HEK293 (cell line): ENCODE measurements around the gene DGKG.

Experiments used
- CTCF ChIA-PET: fragments of 350-600 bp; formaldehyde crosslinking; extraction: SDS; loops from one replicate; lab custom pipeline; 2021; ENCODE audit warnings: antibody characterized with exemption; lab: Yijun Ruan, JAX
- POLR2A ChIA-PET: fragments of 300-600 bp; formaldehyde crosslinking; extraction: SDS; loops from one replicate; lab custom pipeline; 2020; ENCODE audit warnings: antibody characterized with exemption, inconsistent platforms; lab: Yijun Ruan, JAX
- H3K27ac ChIP-seq: fragments of 200-500 bp; sonication (Bioruptor generic); 2 replicates; pipeline ENCODE4 v1.5.1; 2014; ENCODE audit warnings: low read depth, low read length, control low read depth, inconsistent platforms; ENCODE audit errors: extremely low read depth
- H3K36me3 ChIP-seq, 2 experiments: fragments of 200-500 bp in 1 of 2; sonication (Bioruptor generic) in 1 of 2; 1 replicate in 1 of 2; 2 replicates in 1 of 2; pipeline ENCODE4 v1.5.1; 2014 to 2017; ENCODE audit warnings: inconsistent platforms in 2 of 2, low read length in 2 of 2; ENCODE audit not compliant: control insufficient read depth in 2 of 2, insufficient read depth in 1 of 2
- H3K4me1 ChIP-seq: fragments of 200-500 bp; sonication (Bioruptor generic); 2 replicates; pipeline ENCODE4 v1.5.1; 2014; ENCODE audit warnings: mild to moderate bottlenecking, low read length, inconsistent platforms; ENCODE audit not compliant: control insufficient read depth, insufficient read depth
- H3K4me3 ChIP-seq: 2 replicates; pipeline ENCODE4 v1.5.1; 2011; ENCODE audit warnings: low read depth, mild to moderate bottlenecking, control low read depth, low read length, moderate library complexity
- H3K9me3 ChIP-seq: fragments of 200-500 bp; sonication (Bioruptor generic); 2 replicates; pipeline ENCODE4 v1.5.1; 2014; ENCODE audit warnings: low read depth, low read length, inconsistent platforms; ENCODE audit not compliant: control insufficient read depth, insufficient read depth
- KLF1 ChIP-seq: fragments of 450-650 bp; formaldehyde crosslinking; IDR thresholded peaks from 2 replicates; pipeline ENCODE4 v1.5.1; 2016; ENCODE audit warnings: missing biosample characterization, missing genetic modification characterization
- MZF1 ChIP-seq: fragments of 450-650 bp; formaldehyde crosslinking; IDR thresholded peaks from 2 replicates; pipeline ENCODE4 v1.5.1; 2017; ENCODE audit warnings: missing biosample characterization, missing genetic modification characterization, borderline replicate concordance
- PRDM1 ChIP-seq: fragments of 450-650 bp; formaldehyde crosslinking; IDR thresholded peaks from 2 replicates; pipeline ENCODE4; 2016; ENCODE audit warnings: missing biosample characterization, missing genetic modification characterization
- PRDM10 ChIP-seq: fragments of 450-650 bp; formaldehyde crosslinking; IDR thresholded peaks from 2 replicates; pipeline ENCODE4 v1.5.1; 2016; ENCODE audit warnings: missing biosample characterization, missing genetic modification characterization
- TCF7L2 ChIP-seq: IDR thresholded peaks from 2 replicates; pipeline ENCODE4 v1.6.1; 2011; ENCODE audit warnings: low read depth, mild to moderate bottlenecking, inconsistent platforms, low read length, moderate library complexity, borderline replicate concordance
- ZFP3 ChIP-seq: fragments of 450-650 bp; formaldehyde crosslinking; IDR thresholded peaks from 2 replicates; pipeline ENCODE4 v1.5.1; 2016; ENCODE audit warnings: low read depth, missing biosample characterization, missing genetic modification characterization
- ZNF146 ChIP-seq: fragments of 450-650 bp; formaldehyde crosslinking; IDR thresholded peaks from 2 replicates; pipeline ENCODE4 v1.5.1; 2016; ENCODE audit warnings: missing biosample characterization, missing genetic modification characterization
- ZNF155 ChIP-seq: fragments of 450-650 bp; formaldehyde crosslinking; IDR thresholded peaks from 2 replicates; pipeline ENCODE4 v1.5.1; 2016; ENCODE audit warnings: missing biosample characterization, missing genetic modification characterization
- ZNF211 ChIP-seq: fragments of 450-650 bp; formaldehyde crosslinking; IDR thresholded peaks from 2 replicates; pipeline ENCODE4 v1.5.1; 2016; ENCODE audit warnings: low read depth, missing biosample characterization, missing genetic modification characterization
- ZNF473 ChIP-seq: fragments of 450-650 bp; formaldehyde crosslinking; IDR thresholded peaks from 2 replicates; pipeline ENCODE4 v1.5.1; 2017; ENCODE audit warnings: missing biosample characterization, missing genetic modification characterization
- ZNF501 ChIP-seq: fragments of 450-650 bp; formaldehyde crosslinking; IDR thresholded peaks from 2 replicates; pipeline ENCODE4 v1.5.1; 2016; ENCODE audit warnings: missing biosample characterization, missing genetic modification characterization
- ZNF510 ChIP-seq: fragments of 450-650 bp; formaldehyde crosslinking; IDR thresholded peaks from 2 replicates; pipeline ENCODE4 v1.5.1; 2018; ENCODE audit warnings: mild to moderate bottlenecking, missing genetic modification characterization, missing biosample characterization; ENCODE audit not compliant: insufficient replicate concordance
- ZNF571 ChIP-seq: fragments of 450-650 bp; formaldehyde crosslinking; IDR thresholded peaks from 2 replicates; pipeline ENCODE4 v1.5.0; 2017; ENCODE audit warnings: missing biosample characterization, missing genetic modification characterization
- ZNF621 ChIP-seq: fragments of 450-650 bp; formaldehyde crosslinking; IDR thresholded peaks from 2 replicates; pipeline ENCODE4 v1.5.1; 2017; ENCODE audit warnings: missing biosample characterization, missing genetic modification characterization
- ZNF654 ChIP-seq: fragments of 450-650 bp; formaldehyde crosslinking; IDR thresholded peaks from 2 replicates; pipeline ENCODE4 v1.5.1; 2016; ENCODE audit warnings: low read depth, missing biosample characterization, missing genetic modification characterization
- ZNF677 ChIP-seq: fragments of 450-650 bp; IDR thresholded peaks from 2 replicates; pipeline ENCODE4 v1.5.0; 2018; ENCODE audit warnings: missing biosample characterization, mild to moderate bottlenecking, missing genetic modification characterization, moderate library complexity
- ZNF707 ChIP-seq: fragments of 450-650 bp; formaldehyde crosslinking; IDR thresholded peaks from 2 replicates; pipeline ENCODE4 v1.5.1; 2016; ENCODE audit warnings: missing biosample characterization, missing genetic modification characterization
- ZNF747 ChIP-seq: fragments of 450-650 bp; formaldehyde crosslinking; IDR thresholded peaks from 2 replicates; pipeline ENCODE4 v1.5.1; 2016; ENCODE audit warnings: missing biosample characterization, missing genetic modification characterization
- ZNF843 ChIP-seq: fragments of 450-650 bp; formaldehyde crosslinking; IDR thresholded peaks from 2 replicates; pipeline ENCODE4 v1.5.1; 2016; ENCODE audit warnings: missing biosample characterization, missing genetic modification characterization
- TF ChIP-seq, protein P1 (sequence below): fragments of 450-650 bp; formaldehyde crosslinking; IDR thresholded peaks from 2 replicates; pipeline ENCODE4 v1.5.1; 2016; ENCODE audit warnings: missing biosample characterization, missing genetic modification characterization
- TF ChIP-seq, protein P2 (sequence below): fragments of 450-650 bp; formaldehyde crosslinking; IDR thresholded peaks from 2 replicates; pipeline ENCODE4 v1.5.1; 2016; ENCODE audit warnings: missing biosample characterization, missing genetic modification characterization

DGKG gene

DNA sequence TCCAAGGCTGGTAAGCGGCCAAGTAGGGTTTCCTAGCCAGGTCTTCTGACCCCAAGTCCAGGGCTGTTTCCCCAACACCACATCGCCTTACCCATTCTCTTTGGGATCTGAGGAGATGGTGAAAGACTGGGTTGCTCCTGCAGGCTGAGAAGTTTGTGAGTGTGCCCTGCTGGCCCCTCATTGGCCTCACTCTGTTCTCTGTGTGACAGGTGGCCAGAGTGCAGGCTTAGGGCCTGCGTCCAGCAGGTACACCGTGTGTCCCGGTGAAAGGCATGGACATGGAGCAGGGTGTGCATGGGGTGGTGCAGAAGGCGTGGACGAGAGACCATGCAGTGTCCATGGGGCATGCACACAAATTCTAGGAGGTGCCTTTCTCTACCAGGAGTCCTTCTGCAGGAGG lies 91.3 kb downstream of the DGKG start:
- no peak for TF ChIP-seq ZNF211 (tag by site-specific recombination)
- TF ChIP-seq, protein P1, sequence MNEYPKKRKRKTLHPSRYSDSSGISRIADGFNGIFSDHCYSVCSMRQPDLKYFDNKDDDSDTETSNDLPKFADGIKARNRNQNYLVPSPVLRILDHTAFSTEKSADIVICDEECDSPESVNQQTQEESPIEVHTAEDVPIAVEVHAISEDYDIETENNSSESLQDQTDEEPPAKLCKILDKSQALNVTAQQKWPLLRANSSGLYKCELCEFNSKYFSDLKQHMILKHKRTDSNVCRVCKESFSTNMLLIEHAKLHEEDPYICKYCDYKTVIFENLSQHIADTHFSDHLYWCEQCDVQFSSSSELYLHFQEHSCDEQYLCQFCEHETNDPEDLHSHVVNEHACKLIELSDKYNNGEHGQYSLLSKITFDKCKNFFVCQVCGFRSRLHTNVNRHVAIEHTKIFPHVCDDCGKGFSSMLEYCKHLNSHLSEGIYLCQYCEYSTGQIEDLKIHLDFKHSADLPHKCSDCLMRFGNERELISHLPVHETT (tag by site-specific recombination), result no peak
- no peak for TF ChIP-seq ZNF707 (tag by site-specific recombination)
- TF ChIP-seq ZNF654 (tag by site-specific recombination), result no peak
- TF ChIP-seq ZFP3 (tag by site-specific recombination), result no peak
- no peak for TF ChIP-seq ZNF155
- TF ChIP-seq PRDM10 (tag by site-specific recombination), result no peak
- TF ChIP-seq ZNF747 (tag by site-specific recombination), result no peak
- TF ChIP-seq ZNF621 (tag by site-specific recombination), result no peak
- TF ChIP-seq KLF1 (tag by site-specific recombination), result no peak
- no peak for TF ChIP-seq ZNF146 (tag by site-specific recombination)
- TF ChIP-seq ZNF843 (tag by site-specific recombination), result no peak
- Histone ChIP-seq H3K9me3 (no peaks in the 10 kb centered on the region), H3K4me1 (no peaks in the 10 kb centered on the region), H3K4me3 (no peak overlapping the region), H3K27ac (no peak overlapping the region), H3K36me3 (no peaks in the 10 kb centered on the region)
- ChIA-PET CTCF (interaction anchor here (1.0 to 1.8 kb wide), 2 partner anchors 12 to 270 kb away, joined by 3 to 9 read pairs; no protein-coding TSS in a partner anchor), POLR2A (no interaction called here)

DNA sequence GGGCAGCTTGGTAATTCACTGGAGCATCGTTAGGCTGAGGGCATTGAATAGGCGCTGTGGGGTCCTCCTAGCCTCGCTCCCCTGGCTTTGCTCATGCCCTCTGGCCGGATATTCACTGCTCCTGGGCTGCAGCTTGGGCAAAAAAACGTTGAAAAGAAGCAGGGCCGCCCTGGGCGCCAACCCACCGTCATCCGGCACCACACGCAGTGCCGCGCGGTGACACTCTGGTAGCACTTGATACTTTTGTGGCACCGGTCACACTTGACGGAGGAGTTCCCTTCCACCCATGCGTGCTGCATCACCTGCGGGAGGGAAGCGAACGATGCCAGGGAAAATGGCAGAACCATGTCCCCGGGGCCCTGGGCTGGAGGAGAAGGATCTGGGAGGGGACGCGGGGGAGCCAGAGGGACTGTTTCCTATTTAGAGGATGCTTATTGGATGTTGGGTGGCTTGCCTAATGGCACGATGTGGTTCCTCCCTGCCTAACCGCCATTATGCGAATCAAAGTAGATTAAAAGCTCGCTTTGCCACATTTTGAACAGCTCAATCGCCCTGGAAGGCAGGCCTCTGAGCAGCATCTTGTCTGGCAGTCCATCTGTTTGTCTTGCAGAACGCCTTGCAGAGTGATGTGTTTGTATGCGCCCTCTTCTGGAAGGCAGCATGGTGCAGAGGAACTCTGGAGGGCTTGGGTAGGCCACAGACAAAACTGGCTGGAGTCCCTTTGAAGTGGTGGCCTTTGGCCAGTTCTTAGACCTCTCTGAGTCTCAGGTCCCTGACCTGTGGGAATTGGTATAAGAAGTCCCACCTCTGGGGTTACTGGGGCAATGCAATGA lies 93.2 kb downstream of the DGKG start:
- Histone ChIP-seq H3K4me3 (no peak overlapping the region), H3K27ac (no peak overlapping the region), H3K36me3 (no peaks in the 10 kb centered on the region), H3K9me3 (no peaks in the 10 kb centered on the region), H3K4me1 (no peaks in the 10 kb centered on the region)
- ChIA-PET CTCF (interaction anchor here (0.6 to 2.2 kb wide), 4 partner anchors 10 to 553 kb away, joined by 4 to 7 read pairs (median 6); no protein-coding TSS in a partner anchor), POLR2A (no interaction called here)
- TF ChIP-seq, protein P2, sequence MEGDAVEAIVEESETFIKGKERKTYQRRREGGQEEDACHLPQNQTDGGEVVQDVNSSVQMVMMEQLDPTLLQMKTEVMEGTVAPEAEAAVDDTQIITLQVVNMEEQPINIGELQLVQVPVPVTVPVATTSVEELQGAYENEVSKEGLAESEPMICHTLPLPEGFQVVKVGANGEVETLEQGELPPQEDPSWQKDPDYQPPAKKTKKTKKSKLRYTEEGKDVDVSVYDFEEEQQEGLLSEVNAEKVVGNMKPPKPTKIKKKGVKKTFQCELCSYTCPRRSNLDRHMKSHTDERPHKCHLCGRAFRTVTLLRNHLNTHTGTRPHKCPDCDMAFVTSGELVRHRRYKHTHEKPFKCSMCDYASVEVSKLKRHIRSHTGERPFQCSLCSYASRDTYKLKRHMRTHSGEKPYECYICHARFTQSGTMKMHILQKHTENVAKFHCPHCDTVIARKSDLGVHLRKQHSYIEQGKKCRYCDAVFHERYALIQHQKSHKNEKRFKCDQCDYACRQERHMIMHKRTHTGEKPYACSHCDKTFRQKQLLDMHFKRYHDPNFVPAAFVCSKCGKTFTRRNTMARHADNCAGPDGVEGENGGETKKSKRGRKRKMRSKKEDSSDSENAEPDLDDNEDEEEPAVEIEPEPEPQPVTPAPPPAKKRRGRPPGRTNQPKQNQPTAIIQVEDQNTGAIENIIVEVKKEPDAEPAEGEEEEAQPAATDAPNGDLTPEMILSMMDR (tag by site-specific recombination), result 0 out of 2 replicates have a peak, but pooled peaks have one; percentile 9
- no peak for TF ChIP-seq ZNF571 (tag by site-specific recombination)

- Histone ChIP-seq H3K4me1 (no peaks in the 10 kb centered on the region), H3K27ac (no peak overlapping the region), H3K9me3 (no peaks in the 10 kb centered on the region), H3K36me3 (no peaks in the 10 kb centered on the region), H3K4me3 (no peak overlapping the region)
- TF ChIP-seq ZNF473 (tag by site-specific recombination), result no peak
- TF ChIP-seq MZF1 (tag by site-specific recombination), result no peak
- no peak for TF ChIP-seq ZNF510 (tag by site-specific recombination)
- no peak for TF ChIP-seq TCF7L2
- TF ChIP-seq PRDM1 (tag by site-specific recombination), result peak; percentile 78
- no peak for TF ChIP-seq ZNF677 (tag by site-specific recombination)
- no peak for TF ChIP-seq KLF1 (tag by site-specific recombination)
- no peak for TF ChIP-seq ZNF707 (tag by site-specific recombination)
- TF ChIP-seq ZNF501 (tag by site-specific recombination), result no peak
- ChIA-PET CTCF (interaction anchor here (0.7 to 2.9 kb wide), 4 partner anchors 9 to 726 kb away, joined by 7 to 9 read pairs (median 8); no protein-coding TSS in a partner anchor), POLR2A (no interaction called here)
Measured at GRCh38 chr3:186267758-186268157, 94.3 kb downstream of the DGKG start.
